Hepatocyte (in vitro differentiated cells): Measurements from ENCODE around the gene RBBP6. TPM values are rescaled to one million over a fixed set of nuclear protein-coding genes. Genes with fewer than 3 reads are reported as not detected.
A peak's percentile ranks its signal among the peaks of the same experiment; 100 is the strongest.

Experiments
- DNase-seq: peaks from one replicate; pipeline ENCODE4 v3.0.0-alpha.2; 2016; ENCODE audit warnings: low spot score
- H2AFZ ChIP-seq: fragments of 200-600 bp; sonication (generic); 2 replicates; pipeline ENCODE4 v1.6.0; 2016; ENCODE audit warnings: antibody characterized with exemption, mild to moderate bottlenecking
- H3K27ac ChIP-seq: fragments of 200-600 bp; sonication (generic); 2 replicates; pipeline ENCODE4 v1.5.1; 2016; ENCODE audit warnings: mild to moderate bottlenecking
- H3K27me3 ChIP-seq: fragments of 200-600 bp; sonication (generic); 2 replicates; pipeline ENCODE4 v1.6.1; 2016
- H3K36me3 ChIP-seq: fragments of 200-600 bp; sonication (generic); replicated peaks from 2 replicates; pipeline ENCODE4 v1.5.1; 2016; ENCODE audit warnings: low read depth; ENCODE audit not compliant: insufficient read depth
- H3K4me1 ChIP-seq: fragments of 200-600 bp; sonication (generic); 2 replicates; pipeline ENCODE4 v1.5.1; 2016; ENCODE audit warnings: mild to moderate bottlenecking, moderate library complexity; ENCODE audit not compliant: insufficient read depth
- H3K4me2 ChIP-seq: fragments of 200-600 bp; sonication (generic); 2 replicates; pipeline ENCODE4 v1.6.0; 2016
- H3K4me3 ChIP-seq: fragments of 200-600 bp; sonication (generic); 2 replicates; pipeline ENCODE4 v1.5.1; 2016; ENCODE audit warnings: mild to moderate bottlenecking
- H3K79me2 ChIP-seq: fragments of 200-600 bp; sonication (generic); 2 replicates; pipeline ENCODE4 v1.6.0; 2017; ENCODE audit warnings: mild to moderate bottlenecking
- H3K9me2 ChIP-seq: fragments of 200-600 bp; sonication (generic); replicated peaks from 2 replicates; pipeline ENCODE4 v1.6.0; 2017; ENCODE audit warnings: mild to moderate bottlenecking; ENCODE audit not compliant: insufficient read depth
- H3K9me3 ChIP-seq: fragments of 200-600 bp; sonication (generic); 2 replicates; pipeline ENCODE4 v1.5.1; 2016; ENCODE audit warnings: low read depth, mild to moderate bottlenecking
- H4K20me1 ChIP-seq: fragments of 200-600 bp; sonication (generic); 2 replicates; pipeline ENCODE4 v1.6.0; 2016; ENCODE audit warnings: mild to moderate bottlenecking; ENCODE audit not compliant: insufficient read depth, poor library complexity, severe bottlenecking
- CTCF ChIP-seq: fragments of 200-600 bp; sonication (generic); IDR thresholded peaks from 2 replicates; pipeline ENCODE4 v1.5.1; 2016; ENCODE audit warnings: antibody characterized with exemption, mild to moderate bottlenecking; ENCODE audit not compliant: poor library complexity
- EZH2 ChIP-seq: fragments of 200-600 bp; sonication (generic); IDR thresholded peaks from 2 replicates; pipeline ENCODE4 v1.6.1; 2016; ENCODE audit warnings: antibody characterized with exemption, mild to moderate bottlenecking, borderline replicate concordance
- EZH2phosphoT487 ChIP-seq: fragments of 200-600 bp; sonication (generic); IDR thresholded peaks from one replicate; pipeline ENCODE4 v1.6.1; 2018; ENCODE audit warnings: antibody characterized with exemption, mild to moderate bottlenecking, low read depth, moderate library complexity; ENCODE audit not compliant: unreplicated experiment, severe bottlenecking
- WGBS: methylation state at CpG from one replicate; pipeline ENCODE4 v1.1.6; 2016; ENCODE audit warnings: low lambda C conversion rate; ENCODE audit errors: missing lambda C conversion rate; 5-methylcytosine and 5-hydroxymethylcytosine counted together
- polyA plus RNA-seq: library from polyadenylated mRNA; unstranded; fragments of >200 nt; fragmentation: Nextera tagmentation; extraction: Ambion mirVana; gene quantifications from 2 replicates; pipeline ENCODE4 v1.2.1, GENCODE V29; 2016
- total RNA-seq: library from RNA; depleted of rRNA; stranded (reverse); fragments of >200 nt; gene quantifications from 2 replicates; pipeline ENCODE4 v1.2.3, GENCODE V29; 2014

Gene RBBP6
- total and polyA plus RNA-seq, 2 experiments from 2014 or later: 43.7 to 45.6 TPM

GRCh38 chr16:24514096-24514495, 25.3 kb upstream of the RBBP6 start:
- Histone ChIP-seq H3K36me3 (no peaks in the 10 kb centered on the region), H3K9me2 (no peaks in the 10 kb centered on the region), H3K4me2 (no peak overlapping the region), H2AFZ (no peak overlapping the region), H3K27ac (no peak overlapping the region), H3K9me3 (no peaks in the 10 kb centered on the region), H3K4me1 (no peaks in the 10 kb centered on the region), H3K27me3 (no peaks in the 10 kb centered on the region), H4K20me1 (no peaks in the 10 kb centered on the region), H3K4me3 (no peak overlapping the region), H3K79me2 (no peaks in the 10 kb centered on the region)
- TF ChIP-seq EZH2phosphoT487 (no peak), EZH2 (no peak), CTCF (no peak)
- no peak for DNase-seq
- 98% methylated on average over 2 of the region's 2 CpGs for WGBS

- no peak for DNase-seq
- no peak overlapping the region for H3K4me2 ChIP-seq
- no peaks in the 10 kb centered on the region for H3K9me2 ChIP-seq
- H3K27me3 ChIP-seq: no peaks in the 10 kb centered on the region
- H3K79me2 ChIP-seq: no peaks in the 10 kb centered on the region
- H2AFZ ChIP-seq: no peak overlapping the region
- H3K4me3 ChIP-seq: no peak overlapping the region
- no peaks in the 10 kb centered on the region for H3K9me3 ChIP-seq
- H3K27ac ChIP-seq: no peak overlapping the region
- H3K36me3 ChIP-seq: no peaks in the 10 kb centered on the region
- 93% methylated on average over 5 of the region's 5 CpGs for WGBS
- H4K20me1 ChIP-seq: no peaks in the 10 kb centered on the region
- TF ChIP-seq EZH2: no peak
- TF ChIP-seq EZH2phosphoT487: no peak
- no peak for TF ChIP-seq CTCF
- H3K4me1 ChIP-seq: no peaks in the 10 kb centered on the region
Observed at GRCh38 chr16:24515186-24515585, 24.2 kb upstream of the RBBP6 start.

GRCh38 chr16:24516900-24517669, 22.3 kb upstream of the RBBP6 start:
- TF ChIP-seq CTCF: peak; percentile 90
- no peak for TF ChIP-seq EZH2
- Histone ChIP-seq H3K9me2 (no peaks in the 10 kb centered on the region), H3K27me3 (no peaks in the 10 kb centered on the region), H3K36me3 (no peaks in the 10 kb centered on the region), H3K9me3 (no peaks in the 10 kb centered on the region), H3K4me2 (peak overlapping the region; percentile 58), H2AFZ (no peak overlapping the region), H3K27ac (no peak overlapping the region), H3K79me2 (no peaks in the 10 kb centered on the region), H3K4me3 (no peak overlapping the region), H3K4me1 (no peaks in the 10 kb centered on the region), H4K20me1 (no peaks in the 10 kb centered on the region)
- 41% methylated on average over 20 of the region's 20 CpGs for WGBS
- peak; percentile 90 for DNase-seq

- Histone ChIP-seq H4K20me1 (no peaks in the 10 kb centered on the region), H3K79me2 (no peaks in the 10 kb centered on the region), H3K4me2 (no peak overlapping the region), H3K9me3 (no peaks in the 10 kb centered on the region), H3K4me3 (no peak overlapping the region), H2AFZ (no peak overlapping the region), H3K27ac (no peak overlapping the region), H3K4me1 (no peaks in the 10 kb centered on the region), H3K27me3 (no peaks in the 10 kb centered on the region), H3K36me3 (no peaks in the 10 kb centered on the region), H3K9me2 (no peaks in the 10 kb centered on the region)
- TF ChIP-seq EZH2 (no peak), CTCF (no peak), EZH2phosphoT487 (no peak)
- DNase-seq: no peak
Observed at GRCh38 chr16:24518498-24518897, 20.9 kb upstream of the RBBP6 start.
